WTC11 (cell line): ENCODE measurements around the gene MATN3. TPM values are rescaled to one million over a fixed set of nuclear protein-coding genes. Genes with fewer than 3 reads are reported as not detected.
A peak's percentile ranks its signal among the peaks of the same experiment; 100 is the strongest.

ENCODE experiments used
- ATAC-seq: fragments of 200-7000 bp; cut with Tn5 transposase; 2 replicates; pipeline ENCODE4 v1.10.0; 2021; ENCODE audit warnings: mild to moderate bottlenecking, moderate library complexity
- CTCF ChIA-PET: fragments of 300-600 bp; sonication (Branson Sonifier 250); formaldehyde crosslinking; loops from one replicate; lab custom pipeline; 2021; ENCODE audit warnings: antibody characterized with exemption; lab: Charles Lee
- POLR2A ChIA-PET: fragments of 350-600 bp; sonication (Branson Sonifier 250); formaldehyde crosslinking; loops from one replicate; lab custom pipeline; 2021; ENCODE audit warnings: antibody characterized with exemption; lab: Charles Lee
- DNase-seq: peaks from one replicate; pipeline ENCODE4 v3.0.0; 2021; ENCODE audit warnings: low spot score
- H3K27ac Mint-ChIP-seq: 2 replicates; pipeline ENCODE4 v1.8.0; 2021; ENCODE audit warnings: mixed read lengths
- H3K27me3 Mint-ChIP-seq: 2 replicates; pipeline ENCODE4 v1.8.0; 2021; ENCODE audit warnings: low read depth, mild to moderate bottlenecking, moderate library complexity, mixed read lengths
- H3K36me3 Mint-ChIP-seq: 2 replicates; pipeline ENCODE4 v1.8.0; 2021; ENCODE audit warnings: mixed read lengths
- H3K4me1 Mint-ChIP-seq: 2 replicates; pipeline ENCODE4 v1.8.0; 2022; ENCODE audit warnings: mixed read lengths
- H3K4me3 Mint-ChIP-seq: 2 replicates; pipeline ENCODE4 v1.8.0; 2021; ENCODE audit warnings: mild to moderate bottlenecking, moderate library complexity, mixed read lengths
- H3K9me3 Mint-ChIP-seq: 2 replicates; pipeline ENCODE4 v1.8.0; 2021; ENCODE audit warnings: mixed read lengths
- NR3C1 ChIP-seq: sonication (generic); formaldehyde crosslinking; conservative IDR thresholded peaks from 2 replicates; pipeline ENCODE4 v1.8.1; 2023; ENCODE audit warnings: low read depth, mild to moderate bottlenecking, missing genetic modification reagents
- RORB ChIP-seq: fragments of 250-450 bp; sonication (Bioruptor Pico); IDR thresholded peaks from 2 replicates; pipeline ENCODE4 v1.9.0; 2021; ENCODE audit warnings: mild to moderate bottlenecking
- ZNF121 ChIP-seq: sonication (generic); formaldehyde crosslinking; IDR thresholded peaks from 2 replicates; pipeline ENCODE4 v1.8.0; 2023; ENCODE audit warnings: missing genetic modification reagents
- total RNA-seq: library from RNA; stranded (reverse); gene quantifications from 3 replicates; pipeline ENCODE4 v1.2.3, GENCODE V29; 2021
- TF ChIP-seq, protein P1 (sequence below): sonication (generic); formaldehyde crosslinking; IDR thresholded peaks from 2 replicates; pipeline ENCODE4 v1.8.0; 2023; ENCODE audit warnings: mild to moderate bottlenecking, missing genetic modification reagents
- TF ChIP-seq, protein P2 (sequence below): sonication (generic); formaldehyde crosslinking; conservative IDR thresholded peaks from 2 replicates; pipeline ENCODE4 v1.8.1; 2023; ENCODE audit warnings: mild to moderate bottlenecking, low read depth, missing genetic modification reagents, moderate library complexity
- TF ChIP-seq, protein P3 (sequence below): sonication (generic); formaldehyde crosslinking; IDR thresholded peaks from 2 replicates; pipeline ENCODE4 v1.8.0; 2023; ENCODE audit warnings: missing genetic modification reagents
- TF ChIP-seq, protein P4 (sequence below): sonication (generic); formaldehyde crosslinking; IDR thresholded peaks from 2 replicates; pipeline ENCODE4 v1.8.0; 2023; ENCODE audit warnings: missing genetic modification reagents, mild to moderate bottlenecking, borderline replicate concordance
- TF ChIP-seq, protein P5 (sequence below): sonication (generic); formaldehyde crosslinking; IDR thresholded peaks from 2 replicates; pipeline ENCODE4 v1.8.1; 2022; ENCODE audit warnings: low read depth, mild to moderate bottlenecking, moderate library complexity, missing genetic modification reagents, borderline replicate concordance
- TF ChIP-seq, protein P6 (sequence below): sonication (generic); formaldehyde crosslinking; IDR thresholded peaks from 2 replicates; pipeline ENCODE4 v1.8.1; 2023; ENCODE audit warnings: mild to moderate bottlenecking, missing genetic modification reagents, moderate library complexity
- TF ChIP-seq, protein P7 (sequence below): sonication (generic); formaldehyde crosslinking; IDR thresholded peaks from 2 replicates; pipeline ENCODE4 v1.8.1; 2023; ENCODE audit warnings: mild to moderate bottlenecking, missing genetic modification reagents

MATN3 gene
- total RNA-seq, 1 experiment from 2014 or later = 6.3 TPM

DNA sequence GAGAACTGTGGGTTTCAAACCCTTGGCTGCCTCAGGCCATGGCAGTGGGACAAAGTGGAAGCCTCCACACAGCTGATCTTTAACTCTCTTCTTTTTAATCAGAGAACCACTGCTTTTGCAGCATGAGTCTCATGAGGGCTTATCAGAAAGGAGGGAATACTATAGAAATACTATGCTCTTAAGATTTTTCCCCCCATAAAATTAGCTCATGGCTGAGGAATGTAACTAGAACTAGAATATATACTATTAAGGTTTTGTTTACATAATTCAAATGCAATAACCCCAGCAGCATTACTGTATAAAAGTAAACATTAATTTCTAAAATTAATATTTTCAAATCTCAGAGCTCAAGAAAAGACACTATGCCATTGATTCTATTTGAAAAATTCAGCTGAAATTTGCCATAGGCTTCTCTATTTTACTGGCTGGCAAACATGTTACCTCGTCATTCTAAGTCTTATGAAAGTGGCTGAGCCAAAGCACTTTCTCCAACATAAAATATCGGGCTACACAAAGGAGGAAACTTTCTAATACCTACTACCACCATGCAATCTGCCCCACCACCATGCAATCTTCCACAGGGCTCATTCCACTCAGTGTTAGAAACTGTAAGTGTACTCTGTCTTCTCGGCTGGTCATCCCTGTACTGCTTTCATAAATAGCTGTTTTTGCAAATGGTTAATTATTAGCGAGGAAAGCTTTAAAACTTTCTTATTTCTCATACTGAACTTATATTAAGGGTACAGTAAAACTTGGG, 65.1 kb downstream of the MATN3 start (continued):
- TF ChIP-seq, protein P1, sequence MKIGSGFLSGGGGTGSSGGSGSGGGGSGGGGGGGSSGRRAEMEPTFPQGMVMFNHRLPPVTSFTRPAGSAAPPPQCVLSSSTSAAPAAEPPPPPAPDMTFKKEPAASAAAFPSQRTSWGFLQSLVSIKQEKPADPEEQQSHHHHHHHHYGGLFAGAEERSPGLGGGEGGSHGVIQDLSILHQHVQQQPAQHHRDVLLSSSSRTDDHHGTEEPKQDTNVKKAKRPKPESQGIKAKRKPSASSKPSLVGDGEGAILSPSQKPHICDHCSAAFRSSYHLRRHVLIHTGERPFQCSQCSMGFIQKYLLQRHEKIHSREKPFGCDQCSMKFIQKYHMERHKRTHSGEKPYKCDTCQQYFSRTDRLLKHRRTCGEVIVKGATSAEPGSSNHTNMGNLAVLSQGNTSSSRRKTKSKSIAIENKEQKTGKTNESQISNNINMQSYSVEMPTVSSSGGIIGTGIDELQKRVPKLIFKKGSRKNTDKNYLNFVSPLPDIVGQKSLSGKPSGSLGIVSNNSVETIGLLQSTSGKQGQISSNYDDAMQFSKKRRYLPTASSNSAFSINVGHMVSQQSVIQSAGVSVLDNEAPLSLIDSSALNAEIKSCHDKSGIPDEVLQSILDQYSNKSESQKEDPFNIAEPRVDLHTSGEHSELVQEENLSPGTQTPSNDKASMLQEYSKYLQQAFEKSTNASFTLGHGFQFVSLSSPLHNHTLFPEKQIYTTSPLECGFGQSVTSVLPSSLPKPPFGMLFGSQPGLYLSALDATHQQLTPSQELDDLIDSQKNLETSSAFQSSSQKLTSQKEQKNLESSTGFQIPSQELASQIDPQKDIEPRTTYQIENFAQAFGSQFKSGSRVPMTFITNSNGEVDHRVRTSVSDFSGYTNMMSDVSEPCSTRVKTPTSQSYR = no peak
- TF ChIP-seq RORB (CRISPR knock-in tag) (no peak), ZNF121 (CRISPR knock-in tag) (no peak)
- TF ChIP-seq, protein P2, sequence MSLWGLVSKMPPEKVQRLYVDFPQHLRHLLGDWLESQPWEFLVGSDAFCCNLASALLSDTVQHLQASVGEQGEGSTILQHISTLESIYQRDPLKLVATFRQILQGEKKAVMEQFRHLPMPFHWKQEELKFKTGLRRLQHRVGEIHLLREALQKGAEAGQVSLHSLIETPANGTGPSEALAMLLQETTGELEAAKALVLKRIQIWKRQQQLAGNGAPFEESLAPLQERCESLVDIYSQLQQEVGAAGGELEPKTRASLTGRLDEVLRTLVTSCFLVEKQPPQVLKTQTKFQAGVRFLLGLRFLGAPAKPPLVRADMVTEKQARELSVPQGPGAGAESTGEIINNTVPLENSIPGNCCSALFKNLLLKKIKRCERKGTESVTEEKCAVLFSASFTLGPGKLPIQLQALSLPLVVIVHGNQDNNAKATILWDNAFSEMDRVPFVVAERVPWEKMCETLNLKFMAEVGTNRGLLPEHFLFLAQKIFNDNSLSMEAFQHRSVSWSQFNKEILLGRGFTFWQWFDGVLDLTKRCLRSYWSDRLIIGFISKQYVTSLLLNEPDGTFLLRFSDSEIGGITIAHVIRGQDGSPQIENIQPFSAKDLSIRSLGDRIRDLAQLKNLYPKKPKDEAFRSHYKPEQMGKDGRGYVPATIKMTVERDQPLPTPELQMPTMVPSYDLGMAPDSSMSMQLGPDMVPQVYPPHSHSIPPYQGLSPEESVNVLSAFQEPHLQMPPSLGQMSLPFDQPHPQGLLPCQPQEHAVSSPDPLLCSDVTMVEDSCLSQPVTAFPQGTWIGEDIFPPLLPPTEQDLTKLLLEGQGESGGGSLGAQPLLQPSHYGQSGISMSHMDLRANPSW (CRISPR knock-in tag) = no peak
- TF ChIP-seq, protein P3, sequence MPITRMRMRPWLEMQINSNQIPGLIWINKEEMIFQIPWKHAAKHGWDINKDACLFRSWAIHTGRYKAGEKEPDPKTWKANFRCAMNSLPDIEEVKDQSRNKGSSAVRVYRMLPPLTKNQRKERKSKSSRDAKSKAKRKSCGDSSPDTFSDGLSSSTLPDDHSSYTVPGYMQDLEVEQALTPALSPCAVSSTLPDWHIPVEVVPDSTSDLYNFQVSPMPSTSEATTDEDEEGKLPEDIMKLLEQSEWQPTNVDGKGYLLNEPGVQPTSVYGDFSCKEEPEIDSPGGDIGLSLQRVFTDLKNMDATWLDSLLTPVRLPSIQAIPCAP (CRISPR knock-in tag) = no peak
- TF ChIP-seq, protein P4, sequence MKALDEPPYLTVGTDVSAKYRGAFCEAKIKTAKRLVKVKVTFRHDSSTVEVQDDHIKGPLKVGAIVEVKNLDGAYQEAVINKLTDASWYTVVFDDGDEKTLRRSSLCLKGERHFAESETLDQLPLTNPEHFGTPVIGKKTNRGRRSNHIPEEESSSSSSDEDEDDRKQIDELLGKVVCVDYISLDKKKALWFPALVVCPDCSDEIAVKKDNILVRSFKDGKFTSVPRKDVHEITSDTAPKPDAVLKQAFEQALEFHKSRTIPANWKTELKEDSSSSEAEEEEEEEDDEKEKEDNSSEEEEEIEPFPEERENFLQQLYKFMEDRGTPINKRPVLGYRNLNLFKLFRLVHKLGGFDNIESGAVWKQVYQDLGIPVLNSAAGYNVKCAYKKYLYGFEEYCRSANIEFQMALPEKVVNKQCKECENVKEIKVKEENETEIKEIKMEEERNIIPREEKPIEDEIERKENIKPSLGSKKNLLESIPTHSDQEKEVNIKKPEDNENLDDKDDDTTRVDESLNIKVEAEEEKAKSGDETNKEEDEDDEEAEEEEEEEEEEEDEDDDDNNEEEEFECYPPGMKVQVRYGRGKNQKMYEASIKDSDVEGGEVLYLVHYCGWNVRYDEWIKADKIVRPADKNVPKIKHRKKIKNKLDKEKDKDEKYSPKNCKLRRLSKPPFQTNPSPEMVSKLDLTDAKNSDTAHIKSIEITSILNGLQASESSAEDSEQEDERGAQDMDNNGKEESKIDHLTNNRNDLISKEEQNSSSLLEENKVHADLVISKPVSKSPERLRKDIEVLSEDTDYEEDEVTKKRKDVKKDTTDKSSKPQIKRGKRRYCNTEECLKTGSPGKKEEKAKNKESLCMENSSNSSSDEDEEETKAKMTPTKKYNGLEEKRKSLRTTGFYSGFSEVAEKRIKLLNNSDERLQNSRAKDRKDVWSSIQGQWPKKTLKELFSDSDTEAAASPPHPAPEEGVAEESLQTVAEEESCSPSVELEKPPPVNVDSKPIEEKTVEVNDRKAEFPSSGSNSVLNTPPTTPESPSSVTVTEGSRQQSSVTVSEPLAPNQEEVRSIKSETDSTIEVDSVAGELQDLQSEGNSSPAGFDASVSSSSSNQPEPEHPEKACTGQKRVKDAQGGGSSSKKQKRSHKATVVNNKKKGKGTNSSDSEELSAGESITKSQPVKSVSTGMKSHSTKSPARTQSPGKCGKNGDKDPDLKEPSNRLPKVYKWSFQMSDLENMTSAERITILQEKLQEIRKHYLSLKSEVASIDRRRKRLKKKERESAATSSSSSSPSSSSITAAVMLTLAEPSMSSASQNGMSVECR = no peak
- TF ChIP-seq, protein P5, sequence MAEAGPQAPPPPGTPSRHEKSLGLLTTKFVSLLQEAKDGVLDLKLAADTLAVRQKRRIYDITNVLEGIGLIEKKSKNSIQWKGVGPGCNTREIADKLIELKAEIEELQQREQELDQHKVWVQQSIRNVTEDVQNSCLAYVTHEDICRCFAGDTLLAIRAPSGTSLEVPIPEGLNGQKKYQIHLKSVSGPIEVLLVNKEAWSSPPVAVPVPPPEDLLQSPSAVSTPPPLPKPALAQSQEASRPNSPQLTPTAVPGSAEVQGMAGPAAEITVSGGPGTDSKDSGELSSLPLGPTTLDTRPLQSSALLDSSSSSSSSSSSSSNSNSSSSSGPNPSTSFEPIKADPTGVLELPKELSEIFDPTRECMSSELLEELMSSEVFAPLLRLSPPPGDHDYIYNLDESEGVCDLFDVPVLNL (CRISPR knock-in tag) = no peak

DNA sequence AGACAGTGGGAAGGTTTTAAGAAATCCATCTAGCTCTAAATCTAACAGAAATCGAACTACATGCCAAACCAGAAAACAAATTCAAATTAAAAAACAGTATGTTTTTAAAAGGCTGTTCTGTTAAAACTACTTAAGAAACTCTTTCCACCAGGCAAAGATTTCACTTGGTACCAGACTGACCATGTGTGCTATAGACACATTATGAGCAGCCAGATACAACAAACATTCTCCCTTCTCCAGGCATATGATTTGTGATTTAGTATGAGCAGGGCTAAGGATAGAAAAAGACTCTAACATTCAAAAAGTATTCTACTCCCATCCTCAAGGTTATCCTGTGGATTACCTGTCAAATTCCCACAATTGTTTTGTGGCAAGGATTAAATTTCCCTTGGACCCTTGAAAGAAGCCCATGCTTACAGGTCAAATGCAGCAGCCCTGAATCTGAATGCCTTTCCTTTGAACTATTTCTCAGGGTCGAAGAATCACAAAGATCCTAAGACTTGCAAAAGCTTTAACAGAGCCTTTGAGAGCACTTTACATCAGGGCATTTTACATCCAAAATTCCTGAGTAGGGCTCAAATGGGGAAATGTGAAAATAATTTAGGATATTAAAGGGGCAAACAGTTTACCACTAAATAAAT, 68.1 kb downstream of the MATN3 start:
- no peak for DNase-seq
- peak; percentile 93 for ATAC-seq
- POLR2A ChIA-PET = no interaction called here

More for the DNA sequence above, 68.1 kb downstream of the MATN3 start:
- no peaks in the 10 kb centered on the region; the same call in 1 of the 2 replicates for H3K36me3 Mint-ChIP-seq
- TF ChIP-seq, protein P6, sequence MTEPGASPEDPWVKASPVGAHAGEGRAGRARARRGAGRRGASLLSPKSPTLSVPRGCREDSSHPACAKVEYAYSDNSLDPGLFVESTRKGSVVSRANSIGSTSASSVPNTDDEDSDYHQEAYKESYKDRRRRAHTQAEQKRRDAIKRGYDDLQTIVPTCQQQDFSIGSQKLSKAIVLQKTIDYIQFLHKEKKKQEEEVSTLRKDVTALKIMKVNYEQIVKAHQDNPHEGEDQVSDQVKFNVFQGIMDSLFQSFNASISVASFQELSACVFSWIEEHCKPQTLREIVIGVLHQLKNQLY (CRISPR knock-in tag) = no peak
- TF ChIP-seq NR3C1 (CRISPR knock-in tag) = no peak
- TF ChIP-seq, protein P7, sequence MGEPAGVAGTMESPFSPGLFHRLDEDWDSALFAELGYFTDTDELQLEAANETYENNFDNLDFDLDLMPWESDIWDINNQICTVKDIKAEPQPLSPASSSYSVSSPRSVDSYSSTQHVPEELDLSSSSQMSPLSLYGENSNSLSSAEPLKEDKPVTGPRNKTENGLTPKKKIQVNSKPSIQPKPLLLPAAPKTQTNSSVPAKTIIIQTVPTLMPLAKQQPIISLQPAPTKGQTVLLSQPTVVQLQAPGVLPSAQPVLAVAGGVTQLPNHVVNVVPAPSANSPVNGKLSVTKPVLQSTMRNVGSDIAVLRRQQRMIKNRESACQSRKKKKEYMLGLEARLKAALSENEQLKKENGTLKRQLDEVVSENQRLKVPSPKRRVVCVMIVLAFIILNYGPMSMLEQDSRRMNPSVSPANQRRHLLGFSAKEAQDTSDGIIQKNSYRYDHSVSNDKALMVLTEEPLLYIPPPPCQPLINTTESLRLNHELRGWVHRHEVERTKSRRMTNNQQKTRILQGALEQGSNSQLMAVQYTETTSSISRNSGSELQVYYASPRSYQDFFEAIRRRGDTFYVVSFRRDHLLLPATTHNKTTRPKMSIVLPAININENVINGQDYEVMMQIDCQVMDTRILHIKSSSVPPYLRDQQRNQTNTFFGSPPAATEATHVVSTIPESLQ = no peak
- H3K4me3 Mint-ChIP-seq = no peak overlapping the region
- no peaks in the 10 kb centered on the region for H3K27me3 Mint-ChIP-seq
- CTCF ChIA-PET = interaction anchor here (0.9 to 2.9 kb wide), 2 partner anchors 12 to 72 kb away, joined by 4 to 17 read pairs; no protein-coding TSS in a partner anchor
- H3K9me3 Mint-ChIP-seq = no peaks in the 10 kb centered on the region
- H3K4me1 Mint-ChIP-seq = peaks cover 35% of the 10 kb centered on the region
- H3K27ac Mint-ChIP-seq = peak overlapping the region; percentile 84; the same call in 1 of the 2 replicates
